A204.1 (cell line): Measurements from ENCODE around the gene PBRM1.

Experiments
- FAIRE-seq: peaks from 2 replicates; lab custom pipeline; 2012; peaks lifted over from hg19 to GRCh38; lab: Jason Lieb, UNC

The PBRM1 gene

GRCh38 chr3:52670621-52671521, 14.8 kb downstream of the PBRM1 start:
- no peak for FAIRE-seq

GRCh38 chr3:52663098-52663497, 22.6 kb downstream of the PBRM1 start:
- FAIRE-seq: no peak

GRCh38 chr3:52660046-52660445, 25.7 kb downstream of the PBRM1 start:
- FAIRE-seq: no peak

- FAIRE-seq: no peak
Measured at GRCh38 chr3:52655895-52656294, 29.8 kb downstream of the PBRM1 start.

GRCh38 chr3:52651592-52651991, 34.1 kb downstream of the PBRM1 start:
- FAIRE-seq: no peak

GRCh38 chr3:52650439-52650838, 35.3 kb downstream of the PBRM1 start:
- FAIRE-seq: no peak

- no peak for FAIRE-seq
Measured at GRCh38 chr3:52649461-52650210, 36.1 kb downstream of the PBRM1 start.

- no peak for FAIRE-seq
Measured at GRCh38 chr3:52645549-52645948, 40.2 kb downstream of the PBRM1 start.

GRCh38 chr3:52636673-52637072, 49.0 kb downstream of the PBRM1 start:
- FAIRE-seq: no peak

GRCh38 chr3:52633786-52634185, 51.9 kb downstream of the PBRM1 start:
- FAIRE-seq: no peak

GRCh38 chr3:52625041-52625440, 60.7 kb downstream of the PBRM1 start:
- FAIRE-seq: peak; percentile 9

GRCh38 chr3:52623234-52623792, 62.4 kb downstream of the PBRM1 start:
- no peak for FAIRE-seq

GRCh38 chr3:52620580-52620979, 65.1 kb downstream of the PBRM1 start:
- FAIRE-seq: no peak

GRCh38 chr3:52615166-52615565, 70.5 kb downstream of the PBRM1 start:
- FAIRE-seq: no peak

GRCh38 chr3:52614689-52615088, 71.0 kb downstream of the PBRM1 start:
- FAIRE-seq: no peak

- no peak for FAIRE-seq
Measured at GRCh38 chr3:52609316-52609815, 76.3 kb downstream of the PBRM1 start.

GRCh38 chr3:52608337-52608736, 77.4 kb downstream of the PBRM1 start:
- FAIRE-seq: no peak

- peak; percentile 53 for FAIRE-seq
Measured at GRCh38 chr3:52606373-52607085, 79.2 kb downstream of the PBRM1 start.

- peak; percentile 53 for FAIRE-seq
Measured at GRCh38 chr3:52600258-52600657, 85.5 kb downstream of the PBRM1 start.

- no peak for FAIRE-seq
Measured at GRCh38 chr3:52596658-52597265, 89.0 kb downstream of the PBRM1 start.

- FAIRE-seq: no peak
Measured at GRCh38 chr3:52593103-52593502, 92.6 kb downstream of the PBRM1 start.
